HG03060 (cell line): ENCODE data around the gene TEX13B.
"Not testable (repeated sequence)": the region's sequence is repeated elsewhere in the genome, so short reads cannot be mapped to it uniquely, and the experiment has no call there.

Experiments used
- ATAC-seq: cut with Tn5 transposase; IDR thresholded peaks from one replicate; pipeline ENCODE4 v1.9.1; 2021; ENCODE audit warnings: low read depth, moderate number of reproducible peaks; ENCODE audit not compliant: unreplicated experiment

Gene TEX13B

GRCh38 chrX:107982356-107982755 lies at the start of gene TEX13B:
TEX13B (minus strand) TSS chrX:107982370; CDS start chrX:107982127, 243 bp downstream.
- no peak for ATAC-seq

- peak; percentile 71 for ATAC-seq
Measured at GRCh38 chrX:108029928-108030711, 48.0 kb upstream of the TEX13B start.

GRCh38 chrX:108028854-108029253 lies 46.7 kb upstream of the TEX13B start:
- ATAC-seq = no peak

- ATAC-seq = no peak
Measured at GRCh38 chrX:108025954-108026600, 43.9 kb upstream of the TEX13B start.

GRCh38 chrX:108025376-108025775 lies 43.2 kb upstream of the TEX13B start:
- ATAC-seq = no peak

GRCh38 chrX:108022491-108023089 lies 40.4 kb upstream of the TEX13B start:
- ATAC-seq = no peak

GRCh38 chrX:108020631-108021030 lies 38.5 kb upstream of the TEX13B start:
- no peak for ATAC-seq

- no peak for ATAC-seq
Measured at GRCh38 chrX:108019382-108019875, 37.3 kb upstream of the TEX13B start.

GRCh38 chrX:108018656-108019381 lies 36.6 kb upstream of the TEX13B start:
- no peak for ATAC-seq

- peak; percentile 69 for ATAC-seq
Measured at GRCh38 chrX:108001218-108001814, 19.1 kb upstream of the TEX13B start.

GRCh38 chrX:108000751-108001150 lies 18.6 kb upstream of the TEX13B start:
- ATAC-seq = no peak

GRCh38 chrX:107996124-107996523 lies 14.0 kb upstream of the TEX13B start:
- ATAC-seq = no peak

- ATAC-seq = no peak
Measured at GRCh38 chrX:107985033-107985432, 2.9 kb upstream of the TEX13B start.

- ATAC-seq = no peak
Measured at GRCh38 chrX:107979534-107979933, 2.6 kb downstream of the TEX13B start.

- no peak for ATAC-seq
Measured at GRCh38 chrX:107978707-107979307, 3.4 kb downstream of the TEX13B start.

- ATAC-seq = no peak
Measured at GRCh38 chrX:107978071-107978470, 4.1 kb downstream of the TEX13B start.

GRCh38 chrX:107971636-107972035 lies 10.5 kb downstream of the TEX13B start:
- no peak for ATAC-seq

- ATAC-seq = no peak
Measured at GRCh38 chrX:107970073-107970472, 12.1 kb downstream of the TEX13B start.

- no peak for ATAC-seq
Measured at GRCh38 chrX:107968623-107969022, 13.5 kb downstream of the TEX13B start.

GRCh38 chrX:107955337-107955736 lies 26.8 kb downstream of the TEX13B start:
- not testable (repeated sequence) for ATAC-seq
